Measurements from ENCODE around the gene MTFMT.

GRCh38 chr15:64959128-64959527, 70.3 kb downstream of the MTFMT start:
- no peak for TF ChIP-seq CTCF (IDR thresholded peaks at IDR 0.05)
- no peak for TF ChIP-seq EZH2phosphoT487 (IDR thresholded peaks at IDR 0.05)
